HEK293 (cell line): Measurements from ENCODE around the gene DNAJB4.

Source experiments
- ZFP69B ChIP-seq: fragments of 450-650 bp; formaldehyde crosslinking; IDR thresholded peaks from 2 replicates; pipeline ENCODE4 v1.5.1; 2016; ENCODE audit warnings: missing biosample characterization, missing genetic modification characterization
- ZNF214 ChIP-seq: fragments of 450-650 bp; formaldehyde crosslinking; IDR thresholded peaks from 2 replicates; pipeline ENCODE4 v1.5.1; 2017; ENCODE audit warnings: missing biosample characterization, mild to moderate bottlenecking, missing genetic modification characterization, borderline replicate concordance
- ZNF660 ChIP-seq: fragments of 450-650 bp; IDR thresholded peaks from 2 replicates; pipeline ENCODE4 v1.5.1; 2018; ENCODE audit warnings: missing biosample characterization, mild to moderate bottlenecking, missing genetic modification characterization
- ZNF677 ChIP-seq: fragments of 450-650 bp; IDR thresholded peaks from 2 replicates; pipeline ENCODE4 v1.5.0; 2018; ENCODE audit warnings: missing biosample characterization, mild to moderate bottlenecking, missing genetic modification characterization, moderate library complexity
- TF ChIP-seq, protein P1 (sequence below): fragments of 450-650 bp; formaldehyde crosslinking; IDR thresholded peaks from 2 replicates; pipeline ENCODE4 v1.5.1; 2016; ENCODE audit warnings: missing biosample characterization, missing genetic modification characterization

DNA sequence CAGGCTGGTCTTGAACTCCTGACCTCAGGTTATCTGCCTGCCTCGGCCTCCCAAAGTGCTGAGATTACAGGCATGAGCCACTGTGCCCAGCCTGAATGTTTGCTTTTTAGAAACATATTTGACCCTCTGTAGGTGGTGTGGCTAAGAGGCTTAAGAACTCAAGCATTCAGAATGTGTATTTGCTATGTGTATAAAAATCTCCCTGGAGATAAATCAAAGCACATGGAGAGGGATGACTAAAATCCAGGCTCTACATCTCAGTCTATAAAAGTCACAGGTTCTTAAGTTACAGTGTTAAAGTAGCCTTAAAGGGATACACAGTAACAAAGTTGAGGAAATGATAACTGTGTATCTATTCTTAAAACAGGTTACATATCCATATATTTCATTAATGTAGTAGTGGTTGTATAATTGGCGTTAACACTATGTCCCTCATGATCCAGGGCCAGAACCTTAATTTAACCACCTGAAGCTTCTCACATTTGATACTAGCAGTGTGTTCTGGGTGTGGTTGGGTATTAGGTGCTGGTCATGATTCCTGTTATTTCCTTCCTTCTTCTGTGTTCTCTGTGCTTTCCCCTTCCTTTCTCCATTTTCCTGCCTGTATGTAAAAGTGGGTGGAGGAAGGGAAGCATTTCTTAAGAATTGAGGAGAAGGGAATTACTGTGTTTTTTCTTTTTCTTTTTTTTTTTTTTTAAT is 57.2 kb downstream of the DNAJB4 start:
- TF ChIP-seq ZNF677 (no peak), ZFP69B (tag by site-specific recombination) (no peak), ZNF214 (tag by site-specific recombination) (no peak), ZNF660 (tag by site-specific recombination) (no peak)
- TF ChIP-seq, protein P1, sequence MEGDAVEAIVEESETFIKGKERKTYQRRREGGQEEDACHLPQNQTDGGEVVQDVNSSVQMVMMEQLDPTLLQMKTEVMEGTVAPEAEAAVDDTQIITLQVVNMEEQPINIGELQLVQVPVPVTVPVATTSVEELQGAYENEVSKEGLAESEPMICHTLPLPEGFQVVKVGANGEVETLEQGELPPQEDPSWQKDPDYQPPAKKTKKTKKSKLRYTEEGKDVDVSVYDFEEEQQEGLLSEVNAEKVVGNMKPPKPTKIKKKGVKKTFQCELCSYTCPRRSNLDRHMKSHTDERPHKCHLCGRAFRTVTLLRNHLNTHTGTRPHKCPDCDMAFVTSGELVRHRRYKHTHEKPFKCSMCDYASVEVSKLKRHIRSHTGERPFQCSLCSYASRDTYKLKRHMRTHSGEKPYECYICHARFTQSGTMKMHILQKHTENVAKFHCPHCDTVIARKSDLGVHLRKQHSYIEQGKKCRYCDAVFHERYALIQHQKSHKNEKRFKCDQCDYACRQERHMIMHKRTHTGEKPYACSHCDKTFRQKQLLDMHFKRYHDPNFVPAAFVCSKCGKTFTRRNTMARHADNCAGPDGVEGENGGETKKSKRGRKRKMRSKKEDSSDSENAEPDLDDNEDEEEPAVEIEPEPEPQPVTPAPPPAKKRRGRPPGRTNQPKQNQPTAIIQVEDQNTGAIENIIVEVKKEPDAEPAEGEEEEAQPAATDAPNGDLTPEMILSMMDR (tag by site-specific recombination), result no peak
